Upper lobe of right lung (tissue), 1 donor: Measurements from ENCODE around the gene RBM15B. TPM values are rescaled to one million over a fixed set of nuclear protein-coding genes. Genes with fewer than 3 reads are reported as not detected.

Source experiments
- ATAC-seq: fragments of 200-7000 bp; cut with Tn5 transposase; one replicate; pipeline ENCODE4 v1.9.1; 2020; ENCODE audit warnings: mild to moderate bottlenecking, moderate library complexity
- DNase-seq: peaks from one replicate; pipeline ENCODE4 v3.0.0-alpha.2; 2020
- H3K27ac ChIP-seq: fragments of 200-600 bp; one replicate; pipeline ENCODE4 v1.8.0; 2022
- H3K27me3 ChIP-seq: fragments of 200-600 bp; one replicate; pipeline ENCODE4 v1.8.0; 2022; ENCODE audit warnings: mild to moderate bottlenecking
- H3K36me3 ChIP-seq: fragments of 200-600 bp; one replicate; pipeline ENCODE4 v1.8.0; 2022
- H3K4me1 ChIP-seq: fragments of 200-600 bp; one replicate; pipeline ENCODE4 v1.8.0; 2022
- H3K4me3 ChIP-seq: fragments of 200-600 bp; one replicate; pipeline ENCODE4 v1.8.0; 2022; ENCODE audit warnings: mild to moderate bottlenecking
- H3K9me3 ChIP-seq: fragments of 200-600 bp; one replicate; pipeline ENCODE4 v1.8.0; 2022
- intact Hi-C: fragments of 100-400 bp; cut with DNase I; formaldehyde crosslinking; loops from one replicate; pipeline ENCODE4 v1.11.0; 2022
- total RNA-seq: library from RNA; stranded (reverse); fragmentation: NEBNext Ultra II Directional; extraction: Animal tissue kit (Norgen Biotek cat#: 25700); gene quantifications from one replicate; pipeline ENCODE4 v1.2.1, GENCODE V29; 2021
- TF ChIP-seq, protein P1 (sequence below): fragments of 200-600 bp; IDR thresholded peaks from one replicate; pipeline ENCODE4 v1.8.0; 2022; ENCODE audit warnings: antibody characterized with exemption
- donor health status: DM: no; HTN: yes; CAD: no; lungs with severe emphysema.

Gene RBM15B
- total RNA-seq, 1 donor from 2014 or later = 26.4 TPM

GRCh38 chr3:51374456-51374855, 16.6 kb upstream of the RBM15B start:
- H3K9me3 ChIP-seq = no peaks in the 10 kb centered on the region
- no peak overlapping the region for H3K4me3 ChIP-seq
- intact Hi-C loops = no loop called here
- H3K27ac ChIP-seq = no peak overlapping the region
- no peak for ATAC-seq
- no peak for DNase-seq
- no peaks in the 10 kb centered on the region for H3K27me3 ChIP-seq
- TF ChIP-seq, protein P1, sequence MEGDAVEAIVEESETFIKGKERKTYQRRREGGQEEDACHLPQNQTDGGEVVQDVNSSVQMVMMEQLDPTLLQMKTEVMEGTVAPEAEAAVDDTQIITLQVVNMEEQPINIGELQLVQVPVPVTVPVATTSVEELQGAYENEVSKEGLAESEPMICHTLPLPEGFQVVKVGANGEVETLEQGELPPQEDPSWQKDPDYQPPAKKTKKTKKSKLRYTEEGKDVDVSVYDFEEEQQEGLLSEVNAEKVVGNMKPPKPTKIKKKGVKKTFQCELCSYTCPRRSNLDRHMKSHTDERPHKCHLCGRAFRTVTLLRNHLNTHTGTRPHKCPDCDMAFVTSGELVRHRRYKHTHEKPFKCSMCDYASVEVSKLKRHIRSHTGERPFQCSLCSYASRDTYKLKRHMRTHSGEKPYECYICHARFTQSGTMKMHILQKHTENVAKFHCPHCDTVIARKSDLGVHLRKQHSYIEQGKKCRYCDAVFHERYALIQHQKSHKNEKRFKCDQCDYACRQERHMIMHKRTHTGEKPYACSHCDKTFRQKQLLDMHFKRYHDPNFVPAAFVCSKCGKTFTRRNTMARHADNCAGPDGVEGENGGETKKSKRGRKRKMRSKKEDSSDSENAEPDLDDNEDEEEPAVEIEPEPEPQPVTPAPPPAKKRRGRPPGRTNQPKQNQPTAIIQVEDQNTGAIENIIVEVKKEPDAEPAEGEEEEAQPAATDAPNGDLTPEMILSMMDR = no peak
- no peaks in the 10 kb centered on the region for H3K4me1 ChIP-seq
- H3K36me3 ChIP-seq = no peaks in the 10 kb centered on the region

- no peak for ATAC-seq
- H3K9me3 ChIP-seq = no peaks in the 10 kb centered on the region
- no peak overlapping the region for H3K27ac ChIP-seq
- no peaks in the 10 kb centered on the region for H3K36me3 ChIP-seq
- TF ChIP-seq, protein P1 = no peak
- intact Hi-C loops = no loop called here
- H3K4me3 ChIP-seq = no peak overlapping the region
- H3K4me1 ChIP-seq = no peaks in the 10 kb centered on the region
- H3K27me3 ChIP-seq = no peaks in the 10 kb centered on the region
- DNase-seq = no peak
Measured at GRCh38 chr3:51375136-51375535, 15.9 kb upstream of the RBM15B start.

GRCh38 chr3:51375571-51375970, 15.5 kb upstream of the RBM15B start:
- intact Hi-C loops = no loop called here
- Histone ChIP-seq H3K9me3 (no peaks in the 10 kb centered on the region), H3K27me3 (no peaks in the 10 kb centered on the region), H3K4me3 (no peak overlapping the region), H3K27ac (no peak overlapping the region), H3K4me1 (no peaks in the 10 kb centered on the region), H3K36me3 (no peaks in the 10 kb centered on the region)
- DNase-seq (no peak), ATAC-seq (no peak)
- TF ChIP-seq, protein P1 = no peak

DNA sequence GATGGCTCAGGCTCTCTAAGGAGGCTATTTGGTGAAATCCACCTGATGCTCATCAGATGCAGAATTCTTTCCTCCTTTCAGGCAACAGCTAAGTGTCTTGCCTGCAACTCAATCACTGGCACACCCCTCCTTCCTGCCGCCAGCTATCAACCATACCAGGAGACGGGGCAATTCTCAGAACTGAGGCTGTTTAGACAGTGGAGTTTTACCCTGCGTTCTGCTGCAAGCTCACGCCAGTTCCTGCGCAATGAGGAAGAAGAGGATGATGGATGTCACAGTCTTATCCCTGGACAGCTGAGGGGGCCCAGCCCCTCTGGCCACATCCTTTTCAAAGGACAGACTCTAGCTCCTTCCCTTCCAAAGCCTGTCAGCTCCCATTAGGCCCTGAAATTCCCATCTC, 13.0 kb upstream of the RBM15B start:
- no peak for ATAC-seq
- intact Hi-C loops = no loop called here

DNA sequence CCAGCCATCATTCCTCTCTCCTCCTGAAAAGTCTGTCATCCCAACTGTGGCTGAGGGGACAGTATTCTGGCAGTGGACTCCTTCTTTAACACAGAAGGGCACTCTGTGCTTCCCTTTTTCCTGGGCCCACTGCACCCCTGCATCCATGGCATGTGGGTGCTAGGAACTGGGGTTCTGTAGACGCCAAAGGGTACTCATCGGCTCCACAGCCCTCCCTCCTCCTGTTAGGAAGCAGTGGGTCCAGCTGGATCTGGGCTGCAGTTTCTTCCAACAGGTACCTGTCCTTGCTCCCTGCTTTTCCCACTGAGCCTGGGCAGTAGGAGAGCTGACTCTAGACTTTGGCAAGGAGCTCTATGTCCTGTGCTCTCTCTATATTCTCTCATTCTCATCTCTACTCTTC, 12.4 kb upstream of the RBM15B start:
- no peak for DNase-seq
- intact Hi-C loops = no loop called here

More for the DNA sequence above, 13.0 kb upstream of the RBM15B start:
- DNase-seq = no peak
- no peak overlapping the region for H3K4me3 ChIP-seq
- H3K9me3 ChIP-seq = no peaks in the 10 kb centered on the region
- no peaks in the 10 kb centered on the region for H3K27me3 ChIP-seq
- H3K36me3 ChIP-seq = no peaks in the 10 kb centered on the region
- H3K27ac ChIP-seq = no peak overlapping the region
- TF ChIP-seq, protein P1 = no peak
- H3K4me1 ChIP-seq = no peaks in the 10 kb centered on the region

More for the DNA sequence above, 12.4 kb upstream of the RBM15B start:
- no peak for ATAC-seq
- peaks cover 4% of the 10 kb centered on the region for H3K4me1 ChIP-seq
- TF ChIP-seq, protein P1 = no peak
- no peaks in the 10 kb centered on the region for H3K9me3 ChIP-seq
- H3K27me3 ChIP-seq = no peaks in the 10 kb centered on the region
- no peak overlapping the region for H3K4me3 ChIP-seq
- no peak overlapping the region for H3K27ac ChIP-seq
- H3K36me3 ChIP-seq = no peaks in the 10 kb centered on the region
